ENCODE results near the gene IQCC.

The IQCC gene

DNA sequence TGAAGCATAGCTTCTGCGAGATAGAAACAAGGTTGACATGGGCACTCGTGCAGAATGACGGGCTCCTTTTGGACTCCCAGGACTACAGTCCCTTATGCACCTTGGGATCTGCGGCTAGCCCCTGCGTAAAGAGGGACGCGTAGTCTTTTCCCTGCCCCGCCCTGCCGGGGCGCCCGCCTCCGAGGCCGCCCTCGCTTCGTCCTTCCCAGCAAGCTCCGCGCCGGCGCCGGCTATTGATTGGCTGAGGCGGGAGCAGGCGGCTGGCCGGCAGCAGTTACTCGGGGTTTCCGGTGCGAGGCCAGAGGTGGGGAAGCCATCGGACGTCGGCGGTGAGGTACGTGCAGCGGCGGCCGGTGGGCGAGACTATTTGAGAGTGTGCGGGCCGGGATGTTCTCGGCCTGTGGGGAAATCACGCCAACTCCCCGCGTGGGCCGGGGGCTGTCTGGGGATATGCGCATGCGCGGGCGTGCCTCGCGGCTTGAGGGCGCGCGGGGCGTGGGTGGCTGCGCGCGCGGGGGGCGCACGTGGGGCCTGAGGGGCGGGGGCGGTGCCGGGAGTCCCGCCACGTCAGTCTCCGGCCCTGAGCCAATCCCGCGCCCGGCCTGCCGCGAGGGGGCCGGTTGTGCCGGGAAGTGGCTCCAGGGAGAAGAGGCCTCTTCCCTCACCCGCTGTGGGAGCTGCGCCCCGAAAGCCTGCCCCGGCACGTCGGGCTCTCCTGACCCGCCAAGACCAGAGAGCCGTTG lies 25.9 kb upstream of the IQCC start, which contains the start of gene TXLNA (continued):
- TF ChIP-seq ZNF692 (tag by site-specific recombination; IDR thresholded peaks at IDR 0.05) (peak; percentile 75; the same call in 1 of the 2 replicates), ZNF23 (tag by site-specific recombination; IDR thresholded peaks at IDR 0.05; ENCODE audit: borderline replicate concordance) (no peak), ZNF843 (tag by site-specific recombination; IDR thresholded peaks at IDR 0.05) (0 out of 2 replicates have a peak, but pooled peaks have one; percentile 52), ZBTB20 (tag by site-specific recombination; IDR thresholded peaks at IDR 0.05) (peak; percentile 65; the same call in 1 of the 2 replicates), BCL11B (tag by site-specific recombination; IDR thresholded peaks at IDR 0.05; ENCODE audit: low read depth) (peak; percentile 96), ZEB2 (tag by site-specific recombination; IDR thresholded peaks at IDR 0.05) (peak; percentile 93), ZNF2 (tag by site-specific recombination; IDR thresholded peaks at IDR 0.05) (no peak; the same call in 1 of the 2 replicates), ZNF785 (tag by site-specific recombination; IDR thresholded peaks at IDR 0.05) (peak; percentile 99), KLF16 (tag by site-specific recombination; IDR thresholded peaks at IDR 0.05) (peak; percentile 92), ZBTB17 (tag by site-specific recombination; IDR thresholded peaks at IDR 0.05) (peak; percentile 67), ZBTB8A (tag by site-specific recombination; IDR thresholded peaks at IDR 0.05) (peak; percentile 59), ZNF501 (tag by site-specific recombination; IDR thresholded peaks at IDR 0.05) (peak; percentile 64; the same call in 1 of the 2 replicates), ZNF600 (tag by site-specific recombination; IDR thresholded peaks at IDR 0.05) (peak; percentile 50; the same call in 1 of the 2 replicates), PATZ1 (tag by site-specific recombination; IDR thresholded peaks at IDR 0.05) (peak; percentile 79), ZNF626 (tag by site-specific recombination; IDR thresholded peaks at IDR 0.05) (no peak), PBX3 (CRISPR knock-in tag; IDR thresholded peaks at IDR 0.05) (peak; percentile 93), CTCF (tag by site-specific recombination; IDR thresholded peaks at IDR 0.05) (peak; percentile 49; the same call in 1 of the 2 replicates)
- TF ChIP-seq, protein P1, sequence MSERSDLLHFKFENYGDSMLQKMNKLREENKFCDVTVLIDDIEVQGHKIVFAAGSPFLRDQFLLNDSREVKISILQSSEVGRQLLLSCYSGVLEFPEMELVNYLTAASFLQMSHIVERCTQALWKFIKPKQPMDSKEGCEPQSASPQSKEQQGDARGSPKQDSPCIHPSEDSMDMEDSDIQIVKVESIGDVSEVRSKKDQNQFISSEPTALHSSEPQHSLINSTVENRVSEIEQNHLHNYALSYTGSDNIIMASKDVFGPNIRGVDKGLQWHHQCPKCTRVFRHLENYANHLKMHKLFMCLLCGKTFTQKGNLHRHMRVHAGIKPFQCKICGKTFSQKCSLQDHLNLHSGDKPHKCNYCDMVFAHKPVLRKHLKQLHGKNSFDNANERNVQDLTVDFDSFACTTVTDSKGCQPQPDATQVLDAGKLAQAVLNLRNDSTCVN (tag by site-specific recombination; optimal IDR thresholded peaks at IDR 0.05) = peak; percentile 90
- TF ChIP-seq, protein P2, sequence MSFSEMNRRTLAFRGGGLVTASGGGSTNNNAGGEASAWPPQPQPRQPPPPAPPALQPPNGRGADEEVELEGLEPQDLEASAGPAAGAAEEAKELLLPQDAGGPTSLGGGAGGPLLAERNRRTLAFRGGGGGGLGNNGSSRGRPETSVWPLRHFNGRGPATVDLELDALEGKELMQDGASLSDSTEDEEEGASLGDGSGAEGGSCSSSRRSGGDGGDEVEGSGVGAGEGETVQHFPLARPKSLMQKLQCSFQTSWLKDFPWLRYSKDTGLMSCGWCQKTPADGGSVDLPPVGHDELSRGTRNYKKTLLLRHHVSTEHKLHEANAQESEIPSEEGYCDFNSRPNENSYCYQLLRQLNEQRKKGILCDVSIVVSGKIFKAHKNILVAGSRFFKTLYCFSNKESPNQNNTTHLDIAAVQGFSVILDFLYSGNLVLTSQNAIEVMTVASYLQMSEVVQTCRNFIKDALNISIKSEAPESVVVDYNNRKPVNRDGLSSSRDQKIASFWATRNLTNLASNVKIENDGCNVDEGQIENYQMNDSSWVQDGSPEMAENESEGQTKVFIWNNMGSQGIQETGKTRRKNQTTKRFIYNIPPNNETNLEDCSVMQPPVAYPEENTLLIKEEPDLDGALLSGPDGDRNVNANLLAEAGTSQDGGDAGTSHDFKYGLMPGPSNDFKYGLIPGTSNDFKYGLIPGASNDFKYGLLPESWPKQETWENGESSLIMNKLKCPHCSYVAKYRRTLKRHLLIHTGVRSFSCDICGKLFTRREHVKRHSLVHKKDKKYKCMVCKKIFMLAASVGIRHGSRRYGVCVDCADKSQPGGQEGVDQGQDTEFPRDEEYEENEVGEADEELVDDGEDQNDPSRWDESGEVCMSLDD (tag by site-specific recombination; IDR thresholded peaks at IDR 0.05) = peak; percentile 64; the same call in 1 of the 2 replicates
- TF ChIP-seq, protein P3, sequence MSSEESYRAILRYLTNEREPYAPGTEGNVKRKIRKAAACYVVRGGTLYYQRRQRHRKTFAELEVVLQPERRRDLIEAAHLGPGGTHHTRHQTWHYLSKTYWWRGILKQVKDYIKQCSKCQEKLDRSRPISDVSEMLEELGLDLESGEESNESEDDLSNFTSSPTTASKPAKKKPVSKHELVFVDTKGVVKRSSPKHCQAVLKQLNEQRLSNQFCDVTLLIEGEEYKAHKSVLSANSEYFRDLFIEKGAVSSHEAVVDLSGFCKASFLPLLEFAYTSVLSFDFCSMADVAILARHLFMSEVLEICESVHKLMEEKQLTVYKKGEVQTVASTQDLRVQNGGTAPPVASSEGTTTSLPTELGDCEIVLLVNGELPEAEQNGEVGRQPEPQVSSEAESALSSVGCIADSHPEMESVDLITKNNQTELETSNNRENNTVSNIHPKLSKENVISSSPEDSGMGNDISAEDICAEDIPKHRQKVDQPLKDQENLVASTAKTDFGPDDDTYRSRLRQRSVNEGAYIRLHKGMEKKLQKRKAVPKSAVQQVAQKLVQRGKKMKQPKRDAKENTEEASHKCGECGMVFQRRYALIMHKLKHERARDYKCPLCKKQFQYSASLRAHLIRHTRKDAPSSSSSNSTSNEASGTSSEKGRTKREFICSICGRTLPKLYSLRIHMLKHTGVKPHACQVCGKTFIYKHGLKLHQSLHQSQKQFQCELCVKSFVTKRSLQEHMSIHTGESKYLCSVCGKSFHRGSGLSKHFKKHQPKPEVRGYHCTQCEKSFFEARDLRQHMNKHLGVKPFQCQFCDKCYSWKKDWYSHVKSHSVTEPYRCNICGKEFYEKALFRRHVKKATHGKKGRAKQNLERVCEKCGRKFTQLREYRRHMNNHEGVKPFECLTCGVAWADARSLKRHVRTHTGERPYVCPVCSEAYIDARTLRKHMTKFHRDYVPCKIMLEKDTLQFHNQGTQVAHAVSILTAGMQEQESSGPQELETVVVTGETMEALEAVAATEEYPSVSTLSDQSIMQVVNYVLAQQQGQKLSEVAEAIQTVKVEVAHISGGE (tag by site-specific recombination; conservative IDR thresholded peaks at IDR 0.05; ENCODE audit: low read depth) = peak; percentile 86
- TF ChIP-seq, protein P4, sequence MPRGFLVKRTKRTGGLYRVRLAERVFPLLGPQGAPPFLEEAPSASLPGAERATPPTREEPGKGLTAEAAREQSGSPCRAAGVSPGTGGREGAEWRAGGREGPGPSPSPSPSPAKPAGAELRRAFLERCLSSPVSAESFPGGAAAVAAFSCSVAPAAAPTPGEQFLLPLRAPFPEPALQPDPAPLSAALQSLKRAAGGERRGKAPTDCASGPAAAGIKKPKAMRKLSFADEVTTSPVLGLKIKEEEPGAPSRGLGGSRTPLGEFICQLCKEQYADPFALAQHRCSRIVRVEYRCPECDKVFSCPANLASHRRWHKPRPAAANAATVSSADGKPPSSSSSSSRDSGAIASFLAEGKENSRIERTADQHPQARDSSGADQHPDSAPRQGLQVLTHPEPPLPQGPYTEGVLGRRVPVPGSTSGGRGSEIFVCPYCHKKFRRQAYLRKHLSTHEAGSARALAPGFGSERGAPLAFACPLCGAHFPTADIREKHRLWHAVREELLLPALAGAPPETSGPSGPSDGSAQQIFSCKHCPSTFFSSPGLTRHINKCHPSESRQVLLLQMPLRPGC (tag by site-specific recombination; IDR thresholded peaks at IDR 0.05) = 0 out of 2 replicates have a peak, but pooled peaks have one; percentile 12
